GM21360 (cell line): ENCODE data around the gene SESTD1.
"Not testable (repeated sequence)": the region's sequence is repeated elsewhere in the genome, so short reads cannot be mapped to it uniquely, and the experiment has no call there.

Source experiments
- ATAC-seq: cut with Tn5 transposase; IDR thresholded peaks from one replicate; pipeline ENCODE4 v1.9.1; 2021; ENCODE audit warnings: mild to moderate bottlenecking, moderate library complexity; ENCODE audit not compliant: unreplicated experiment

Gene SESTD1

DNA sequence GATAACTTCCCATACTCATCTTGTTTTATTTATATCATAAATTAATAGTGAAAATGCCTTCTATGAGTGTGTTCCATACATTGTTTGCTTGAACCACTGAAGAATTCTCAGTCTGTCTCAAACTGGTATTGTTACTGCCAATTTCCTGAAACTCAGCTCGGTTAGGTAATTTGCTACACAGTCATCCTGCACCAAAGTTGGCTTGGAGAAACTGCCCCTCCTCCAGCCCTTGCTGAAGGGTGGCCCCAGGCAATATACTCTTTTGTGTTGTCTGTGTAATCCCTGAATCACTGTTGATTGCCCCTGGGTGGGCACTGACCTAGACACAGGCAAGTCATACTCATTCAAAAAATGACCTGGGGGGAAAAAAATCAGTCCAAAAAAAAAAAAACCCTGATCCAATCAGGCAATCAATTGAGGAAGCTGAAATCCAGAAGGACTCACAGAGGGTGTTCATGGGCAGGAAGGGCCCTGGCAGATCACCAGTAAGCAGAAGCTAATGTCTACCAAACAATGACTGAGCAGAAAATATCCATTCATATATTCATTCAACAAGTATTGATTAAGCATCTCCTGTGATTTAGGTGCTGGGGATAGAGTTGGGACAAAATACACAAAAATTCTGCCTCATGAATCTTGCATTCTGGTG, 3.8 kb upstream of the SESTD1 start:
- peak; percentile 45 for ATAC-seq

- ATAC-seq = no peak
Measured at GRCh38 chr2:179266271-179266670, 1.6 kb upstream of the SESTD1 start.

DNA sequence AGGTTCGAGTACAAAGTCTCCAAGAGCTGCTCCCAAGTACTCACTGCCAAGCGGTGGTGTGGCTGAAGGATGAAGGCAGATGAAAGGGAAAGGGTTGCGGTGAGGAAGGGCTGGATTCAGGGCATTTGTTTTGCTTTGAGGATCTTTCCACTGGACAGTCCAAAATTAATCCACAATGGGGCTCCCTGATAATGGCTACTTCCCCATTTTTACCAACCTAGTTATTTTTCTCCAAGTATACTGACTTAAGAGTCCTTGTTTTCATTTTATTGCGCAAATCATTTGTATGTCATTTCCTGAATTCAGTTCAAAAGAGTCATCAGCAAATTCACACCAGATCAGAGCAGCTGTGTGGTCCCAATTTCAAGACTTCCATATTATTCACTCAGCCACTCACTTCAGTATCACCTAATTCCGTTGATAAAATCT, 464 bp upstream of the SESTD1 start:
- no peak for ATAC-seq

DNA sequence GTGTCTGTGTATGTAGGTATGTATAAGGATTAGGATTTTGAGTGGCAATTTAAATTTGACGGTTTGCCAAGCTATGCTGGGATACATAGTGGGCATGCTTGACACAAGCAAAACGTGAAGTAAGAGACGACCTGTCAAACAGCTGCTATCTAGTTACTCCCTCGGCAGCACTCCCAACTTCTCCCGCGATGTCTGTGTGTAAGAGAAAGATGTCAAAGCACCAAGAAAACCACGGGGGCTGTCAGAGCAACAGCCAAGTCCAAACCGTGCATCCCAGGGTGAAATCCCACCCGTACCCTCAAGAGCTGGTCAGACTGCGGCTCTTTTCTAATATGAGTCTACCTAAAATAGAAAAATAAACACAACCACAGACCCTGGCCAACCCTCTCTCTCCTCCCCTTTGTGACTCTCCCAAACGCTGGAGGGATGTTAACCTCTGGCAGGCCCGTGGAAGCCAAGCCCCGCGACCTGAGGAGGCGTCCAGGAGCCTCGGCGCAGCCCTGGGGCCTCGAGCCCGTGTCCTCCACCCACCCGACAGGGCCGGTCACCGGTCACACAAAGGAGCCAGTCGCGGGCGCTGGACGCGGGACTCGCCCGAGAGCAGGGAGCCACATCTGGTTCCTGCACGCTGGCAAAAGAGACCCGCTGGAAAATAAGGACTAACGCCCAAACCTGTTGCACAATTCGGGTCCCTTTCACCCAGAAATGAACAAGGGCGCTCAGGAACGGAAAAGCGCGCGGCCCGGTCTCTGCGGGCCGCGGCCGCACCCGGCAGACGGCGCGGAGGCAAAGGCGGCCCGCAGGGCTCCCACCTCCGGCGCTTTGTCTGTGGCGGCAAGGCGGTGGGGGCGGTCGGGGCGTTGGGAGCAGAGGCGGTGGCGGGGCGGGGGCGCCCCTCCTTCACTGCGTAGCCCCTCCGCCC, 925 bp downstream of the SESTD1 start:
- ATAC-seq = peak; percentile 26

- ATAC-seq = no peak
Measured at GRCh38 chr2:179263015-179263414, 1.6 kb downstream of the SESTD1 start.

DNA sequence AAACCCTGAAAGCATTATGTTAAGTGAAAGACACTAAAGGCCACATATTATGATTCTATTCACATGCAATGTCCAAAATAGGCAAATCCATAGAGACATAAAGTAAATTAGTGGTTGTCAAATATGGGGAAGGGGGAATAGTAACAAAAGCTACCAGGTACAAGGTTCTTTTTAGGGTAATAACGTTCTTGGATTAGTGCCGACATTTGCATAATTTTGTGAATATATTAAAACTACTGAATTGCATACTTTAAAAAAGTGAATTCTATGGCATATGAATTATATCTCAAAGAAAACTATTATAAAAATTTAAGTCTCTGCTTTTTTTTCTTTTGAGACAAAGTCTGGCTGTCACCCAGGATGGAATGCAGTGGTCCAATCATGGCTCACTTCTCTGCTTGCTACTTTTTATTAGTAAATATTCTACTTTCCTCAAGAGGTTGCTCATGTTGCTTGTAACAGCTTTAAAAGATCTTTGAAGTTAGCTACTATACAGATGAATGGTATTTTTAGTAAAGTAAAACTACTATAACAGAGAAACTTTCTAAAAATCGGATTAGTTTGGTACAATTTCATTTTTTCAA, 2.5 kb downstream of the SESTD1 start:
- ATAC-seq = no peak

GRCh38 chr2:179261151-179261825, 3.3 kb downstream of the SESTD1 start:
- ATAC-seq = no peak

- ATAC-seq = no peak
Measured at GRCh38 chr2:179260224-179260623, 4.4 kb downstream of the SESTD1 start.

DNA sequence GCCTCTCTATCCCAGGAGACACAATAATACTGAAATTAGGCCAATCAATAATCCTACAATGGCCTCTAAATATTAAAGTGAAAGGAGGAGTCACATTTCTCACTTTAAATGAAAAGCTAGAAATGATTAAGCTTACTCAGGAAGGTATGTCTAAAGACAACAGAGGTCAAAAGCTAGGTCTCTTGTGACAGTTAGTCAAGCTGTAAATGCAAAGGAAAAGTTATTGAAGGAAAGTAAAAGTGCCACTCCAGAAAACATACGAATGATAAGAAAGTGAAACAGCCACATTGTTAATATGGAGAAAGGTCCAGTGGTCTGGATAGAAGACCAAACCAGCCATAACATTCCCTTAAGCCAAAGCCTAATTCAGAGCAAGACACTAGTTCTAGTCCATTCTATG, 9.5 kb downstream of the SESTD1 start:
- ATAC-seq = no peak

DNA sequence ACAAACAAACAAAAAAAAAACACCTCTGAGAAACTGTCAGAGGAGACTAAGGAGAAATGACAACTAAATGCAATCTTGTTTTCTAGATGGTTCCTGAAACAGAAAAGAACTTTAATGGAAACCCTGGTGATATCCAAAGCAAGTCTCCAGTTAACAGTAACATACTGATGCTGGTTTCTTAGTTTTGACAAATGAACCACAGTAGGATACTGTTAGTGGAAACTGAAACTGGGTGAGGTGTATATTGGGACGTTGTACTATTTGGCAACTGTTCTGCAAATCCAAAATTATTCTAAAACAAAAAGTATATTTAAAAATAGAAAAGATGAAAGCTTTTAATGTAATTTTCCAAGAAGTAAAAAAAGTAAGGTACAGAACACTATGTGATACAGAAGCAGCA, 11.4 kb downstream of the SESTD1 start:
- peak; percentile 68 for ATAC-seq

GRCh38 chr2:179252423-179252822, 12.2 kb downstream of the SESTD1 start:
- ATAC-seq = no peak

GRCh38 chr2:179251870-179252269, 12.8 kb downstream of the SESTD1 start:
- no peak for ATAC-seq

GRCh38 chr2:179250848-179251504, 13.7 kb downstream of the SESTD1 start:
- ATAC-seq = peak; percentile 34

DNA sequence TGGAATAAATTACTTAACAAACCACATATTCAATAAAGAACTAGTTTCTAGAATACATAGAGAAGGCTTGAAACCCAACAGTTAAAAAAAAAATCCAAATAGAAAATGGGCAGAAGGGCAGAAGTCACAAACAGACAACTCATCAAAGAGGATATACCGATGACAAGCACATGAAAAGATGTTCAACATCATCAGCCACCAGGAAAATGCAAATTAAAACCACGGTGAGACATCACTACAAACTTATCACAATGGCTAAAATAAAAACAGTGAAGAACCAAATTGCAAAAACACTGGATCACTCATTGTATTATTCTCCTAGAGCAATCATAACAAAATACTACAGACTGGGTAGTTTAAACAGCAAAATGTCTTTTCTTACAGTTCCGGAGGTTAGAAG, 14.5 kb downstream of the SESTD1 start:
- ATAC-seq = no peak

DNA sequence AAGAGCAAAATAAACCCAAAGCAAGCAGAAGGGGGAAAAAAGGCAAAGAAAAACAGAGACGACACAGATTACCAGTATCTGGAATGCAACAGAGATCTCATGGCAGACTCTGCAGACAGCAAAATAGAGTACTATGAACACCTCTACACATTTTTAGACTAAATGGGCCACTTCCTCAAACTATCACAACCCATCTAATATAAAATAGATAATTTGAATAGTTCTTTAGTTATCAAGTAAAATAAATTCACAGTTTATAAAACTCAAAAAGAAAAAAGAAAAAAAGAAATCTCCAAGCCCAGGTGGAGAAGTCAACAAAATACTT, 16.6 kb downstream of the SESTD1 start:
- no peak for ATAC-seq

DNA sequence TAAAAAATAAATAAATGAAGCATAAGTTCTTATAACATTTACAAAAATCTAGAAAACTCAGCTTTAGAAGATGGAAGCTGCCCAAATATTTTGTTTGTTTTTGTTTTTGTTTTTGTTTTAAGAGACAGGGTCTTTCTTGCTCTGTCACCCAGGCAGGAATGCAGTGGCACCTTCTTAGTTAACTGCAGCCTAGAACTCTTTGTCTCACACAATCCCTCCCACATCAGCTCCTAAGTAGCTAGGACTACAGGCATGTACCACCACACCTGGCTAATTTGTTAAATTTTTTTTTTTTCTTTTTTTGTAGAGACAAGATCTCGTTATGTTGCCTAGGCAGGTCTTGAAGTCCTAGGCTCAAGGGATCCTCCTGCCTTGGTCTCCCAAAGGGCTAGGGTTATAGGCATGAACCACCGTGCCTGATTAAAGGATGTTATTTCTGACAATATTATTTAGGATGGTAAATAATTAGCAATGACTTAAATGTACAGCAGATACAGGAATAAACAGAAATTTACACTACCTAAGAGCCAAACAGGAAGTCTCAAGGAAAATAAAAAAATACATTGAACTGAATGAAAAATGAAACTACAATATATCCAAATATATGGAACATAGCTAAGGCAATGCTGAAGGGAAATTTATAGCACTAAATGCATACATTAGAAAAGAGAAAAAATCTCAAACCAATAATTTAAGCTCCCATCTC, 17.2 kb downstream of the SESTD1 start:
- no peak for ATAC-seq

DNA sequence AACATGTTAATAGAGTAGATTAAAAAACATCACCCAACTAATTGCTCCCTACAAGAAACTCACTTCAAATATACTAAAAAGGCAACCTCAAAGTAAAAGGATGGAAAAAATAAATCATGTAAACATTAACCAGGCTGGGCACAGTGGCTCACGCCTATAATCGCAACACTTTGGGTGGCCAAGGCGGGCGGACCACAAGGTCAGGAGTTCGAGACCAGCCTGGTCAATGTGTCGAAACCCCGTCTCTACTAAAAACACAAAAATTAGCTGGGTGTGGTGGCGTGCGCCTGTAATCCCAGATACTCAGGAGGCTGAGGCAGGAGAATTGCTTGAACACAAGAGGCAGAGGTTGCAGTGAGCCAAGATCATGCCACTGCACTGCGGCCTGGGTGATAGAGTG, 18.8 kb downstream of the SESTD1 start:
- ATAC-seq = not testable (repeated sequence)

DNA sequence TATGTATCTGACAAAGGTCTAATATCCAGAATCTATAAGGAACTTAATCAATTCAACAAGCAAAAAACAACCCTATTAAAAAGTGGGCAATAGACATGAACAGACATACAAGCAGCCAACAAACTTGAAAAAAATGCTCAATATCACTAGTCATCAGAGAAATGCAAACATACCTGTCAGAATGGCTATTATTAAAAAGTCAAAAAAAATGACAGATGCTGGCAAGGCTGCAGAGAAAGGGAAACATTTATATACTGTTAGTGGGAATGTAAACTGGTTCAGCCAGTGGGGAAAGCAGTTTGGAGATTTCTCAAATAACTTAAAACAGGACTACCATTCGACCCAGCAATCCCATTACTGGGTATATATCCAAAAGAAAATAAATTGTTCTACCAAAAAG, 21.6 kb downstream of the SESTD1 start:
- no peak for ATAC-seq

GRCh38 chr2:179240481-179241451, 23.9 kb downstream of the SESTD1 start:
- ATAC-seq = no peak
